ENCODE data around the gene UNC93A. TPM values are rescaled to one million over a fixed set of nuclear protein-coding genes. Genes with fewer than 3 reads are reported as not detected.
A peak's percentile ranks its signal among the peaks of the same experiment; 100 is the strongest.
"Not testable (repeated sequence)": the region's sequence is repeated elsewhere in the genome, so short reads cannot be mapped to it uniquely, and the experiment has no call there.

Gene UNC93A
- total RNA-seq, 1 donor from 2014 or later, result not detected

DNA sequence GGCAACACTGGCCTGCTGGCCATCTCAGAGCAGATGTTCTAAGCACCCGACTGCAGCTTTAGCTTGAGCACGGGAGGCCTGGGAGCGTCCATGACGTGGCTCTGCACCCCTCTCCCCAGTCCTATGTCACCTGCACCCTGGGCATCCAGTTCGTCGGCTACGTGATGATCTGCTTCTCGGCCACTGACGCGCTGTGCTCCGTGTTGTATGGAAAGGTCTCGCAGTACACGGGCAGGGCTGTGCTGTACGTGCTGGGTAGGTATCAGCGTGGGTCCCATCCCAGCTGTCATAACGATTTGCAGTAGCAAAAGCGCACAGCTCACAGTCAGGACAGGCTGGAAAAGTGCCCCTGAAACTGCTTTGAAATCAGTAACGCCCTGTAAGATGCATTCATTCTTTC lies 14.7 kb downstream of the UNC93A start:
- DNase-seq, result no peak
- intact Hi-C loops (cut with DNase I), result no loop called here
- no peak for ATAC-seq (ENCODE audit: poor library complexity)

- ATAC-seq (ENCODE audit: poor library complexity) (no peak), DNase-seq (no peak)
- intact Hi-C loops (cut with DNase I), result no loop called here
These were observed 15.4 kb downstream of the UNC93A start for GRCh38 chr6:167306401-167306998.

GRCh38 chr6:167307342-167307955 lies 16.3 kb downstream of the UNC93A start:
- intact Hi-C loops (cut with DNase I), result no loop called here
- DNase-seq (no peak), ATAC-seq (ENCODE audit: poor library complexity) (no peak)

DNA sequence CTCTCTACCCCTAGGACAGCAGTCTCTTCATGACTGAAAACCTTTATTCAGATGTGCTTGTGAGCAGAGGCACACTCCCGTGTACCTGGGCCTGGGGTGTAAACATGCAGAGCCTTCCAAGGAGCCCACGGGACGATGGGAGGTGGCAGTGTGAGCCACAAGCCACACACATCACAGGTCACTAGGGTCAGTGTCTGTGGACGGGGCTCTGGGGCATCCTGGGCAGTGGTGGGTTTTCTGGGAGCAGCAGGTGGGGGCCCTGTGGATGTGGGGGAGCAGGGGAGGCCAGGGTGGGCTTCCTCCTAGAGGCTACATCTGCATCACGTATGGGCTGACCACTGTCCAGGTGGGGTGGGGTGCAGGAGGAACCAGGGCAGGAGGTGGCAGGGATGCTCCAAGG lies 17.1 kb downstream of the UNC93A start:
- no peak for ATAC-seq (ENCODE audit: poor library complexity)
- intact Hi-C loops (cut with DNase I), result no loop called here

GRCh38 chr6:167309355-167310192 lies 18.5 kb downstream of the UNC93A start:
- intact Hi-C loops (cut with DNase I), result not testable (repeated sequence)
- peak; percentile 55 for ATAC-seq (ENCODE audit: poor library complexity)

More for the DNA sequence above, 17.1 kb downstream of the UNC93A start:
- DNase-seq, result no peak

DNA sequence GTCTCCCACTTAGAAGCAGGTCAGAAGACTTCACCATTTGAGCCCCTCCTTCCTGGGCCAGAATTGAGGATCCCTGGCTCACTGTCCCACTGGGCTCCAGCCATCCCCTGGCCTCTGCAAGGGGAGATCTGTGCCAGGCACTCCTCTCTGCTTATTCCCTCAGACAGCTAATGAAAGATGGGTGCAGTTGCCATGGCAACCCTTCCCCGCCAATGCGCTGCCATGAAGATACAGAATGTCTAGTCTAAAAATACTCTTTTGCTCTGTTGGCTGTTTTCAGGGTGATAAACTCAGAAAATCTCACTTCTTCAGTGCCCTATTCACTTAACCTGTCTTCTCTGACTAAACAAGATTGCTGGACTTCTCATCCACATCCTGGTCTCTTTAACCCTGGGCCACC lies 20.2 kb downstream of the UNC93A start:
- DNase-seq, result no peak
- intact Hi-C loops (cut with DNase I), result no loop called here
- no peak for ATAC-seq (ENCODE audit: poor library complexity)

More at GRCh38 chr6:167309355-167310192, 18.5 kb downstream of the UNC93A start:
- not testable (repeated sequence) for DNase-seq

- ATAC-seq (ENCODE audit: poor library complexity); DNase-seq; intact Hi-C loops (cut with DNase I): not testable (repeated sequence)
These were observed 20.6 kb downstream of the UNC93A start for GRCh38 chr6:167311691-167312090.

DNA sequence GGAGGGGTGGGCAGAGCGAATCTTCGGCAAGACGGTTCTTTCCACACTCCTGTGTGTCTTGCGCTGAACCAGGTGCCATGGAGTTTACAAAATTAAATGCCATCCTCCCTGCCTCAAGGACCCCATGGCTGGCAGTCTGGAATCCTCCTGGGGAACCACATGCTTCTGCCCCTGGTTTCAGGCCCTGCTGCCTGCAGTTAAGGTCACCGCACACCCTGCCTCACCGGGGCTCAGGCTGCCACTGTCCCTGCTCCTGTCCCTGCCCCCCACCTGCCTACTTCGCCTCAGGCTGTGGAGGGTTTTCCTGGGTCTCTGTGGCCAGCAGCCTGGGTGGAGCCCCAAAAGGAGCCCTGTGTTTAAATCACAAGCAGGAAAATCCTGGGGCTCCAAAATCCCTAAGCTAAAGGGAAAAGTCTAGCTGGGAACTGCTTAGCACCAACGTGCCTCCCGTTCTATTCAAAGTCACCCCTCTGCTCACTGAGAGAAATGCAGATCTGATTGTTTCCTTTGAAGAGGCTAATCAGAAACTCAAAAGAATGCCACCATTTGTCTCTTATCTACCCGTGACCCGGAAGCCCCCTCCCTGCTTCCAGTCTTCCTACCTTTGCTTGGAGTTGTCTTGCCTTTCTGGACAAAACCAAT lies 23.2 kb downstream of the UNC93A start:
- intact Hi-C loops (cut with DNase I), result no loop called here
- DNase-seq (no peak), ATAC-seq (ENCODE audit: poor library complexity) (no peak)

GRCh38 chr6:167317172-167317571 lies 26.1 kb downstream of the UNC93A start:
- intact Hi-C loops (cut with DNase I), result no loop called here
- ATAC-seq (ENCODE audit: poor library complexity), result no peak
- DNase-seq, result no peak

DNA sequence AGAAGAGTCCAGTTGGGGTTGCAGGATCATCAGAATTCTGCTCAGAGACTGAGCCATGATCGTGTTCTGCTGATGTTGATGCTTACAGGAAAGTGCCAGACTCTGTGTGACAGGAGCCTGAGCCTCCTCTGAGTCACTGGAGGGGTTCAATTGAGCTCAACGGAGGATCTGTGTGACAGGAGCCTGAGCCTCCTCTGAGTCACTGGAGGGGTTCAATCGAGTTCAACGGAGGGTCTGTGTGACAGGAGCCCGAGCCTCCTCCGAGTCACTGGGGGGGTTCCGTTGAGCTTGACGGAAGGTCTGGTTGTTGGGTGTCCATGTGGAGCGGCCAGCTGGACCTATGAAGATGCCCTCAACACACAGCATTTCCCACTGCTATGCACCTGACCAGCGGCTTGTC lies 27.2 kb downstream of the UNC93A start:
- intact Hi-C loops (cut with DNase I); DNase-seq; ATAC-seq (ENCODE audit: poor library complexity): not testable (repeated sequence)

DNA sequence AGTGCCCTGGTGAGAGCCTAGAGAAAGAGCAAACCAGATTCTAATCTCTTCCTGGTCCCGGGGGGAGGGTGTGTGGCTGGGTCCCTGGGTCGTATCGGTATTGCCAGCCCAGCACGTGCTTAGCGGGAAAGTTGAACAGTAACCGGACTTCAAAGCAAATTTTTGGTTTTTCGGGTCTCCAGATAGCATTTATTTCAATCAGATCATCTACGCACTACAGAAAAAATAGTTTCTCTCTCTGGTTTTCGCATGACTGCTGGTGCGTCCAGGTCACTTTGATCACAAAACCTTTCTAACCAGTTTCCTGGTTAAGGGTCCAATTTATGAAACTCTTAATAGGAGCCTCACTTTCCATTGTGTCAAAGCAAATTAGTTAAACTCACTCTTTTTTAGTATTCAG lies 27.7 kb downstream of the UNC93A start:
- intact Hi-C loops (cut with DNase I); ATAC-seq (ENCODE audit: poor library complexity); DNase-seq: not testable (repeated sequence)

DNA sequence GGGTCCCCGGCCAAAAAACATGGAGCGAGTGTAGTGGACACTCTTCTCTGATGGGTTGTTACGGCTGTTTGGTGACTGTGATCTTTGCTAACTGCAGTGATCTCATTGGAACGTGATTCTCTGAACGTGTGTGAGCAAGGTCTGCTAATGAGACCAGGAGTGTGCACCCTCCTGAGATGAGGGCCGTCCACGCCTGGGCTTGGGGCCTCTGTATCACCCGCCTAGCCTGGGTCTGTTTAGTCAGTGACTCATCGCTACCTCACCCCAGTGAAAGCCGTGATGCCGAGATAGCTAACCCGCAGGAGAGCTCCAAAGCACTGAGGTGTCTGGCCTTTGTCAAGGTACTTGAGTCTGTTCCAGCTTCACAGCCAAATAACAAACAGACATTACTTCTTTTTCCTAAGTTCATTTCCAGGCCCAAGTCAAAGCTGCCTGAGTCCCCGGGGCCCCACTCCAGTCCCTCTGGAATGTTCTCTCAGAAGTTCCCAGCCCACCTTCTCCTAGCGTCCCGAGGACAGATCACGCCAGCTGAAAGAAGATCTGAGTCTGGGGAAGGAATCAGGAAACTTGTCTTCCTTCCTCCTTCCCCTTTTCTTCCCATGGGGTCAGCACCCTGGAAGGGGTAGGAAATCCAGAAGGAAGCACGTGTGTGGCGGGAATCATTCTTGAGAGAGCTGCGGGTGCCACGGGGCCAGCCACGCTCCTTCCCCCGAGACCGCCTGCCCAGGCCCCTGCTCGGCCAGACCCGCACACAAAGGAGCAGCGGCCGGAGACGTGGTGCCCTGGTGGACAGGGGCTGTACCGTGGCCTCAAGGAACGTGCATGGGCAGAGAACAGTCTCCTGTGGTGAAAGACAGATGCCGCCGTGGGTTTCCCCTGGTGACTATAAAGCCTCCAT lies 29.0 kb downstream of the UNC93A start:
- DNase-seq; intact Hi-C loops (cut with DNase I); ATAC-seq (ENCODE audit: poor library complexity): not testable (repeated sequence)

- ATAC-seq (ENCODE audit: poor library complexity); intact Hi-C loops (cut with DNase I); DNase-seq: not testable (repeated sequence)
These were observed 29.6 kb downstream of the UNC93A start for GRCh38 chr6:167320754-167321056.

DNA sequence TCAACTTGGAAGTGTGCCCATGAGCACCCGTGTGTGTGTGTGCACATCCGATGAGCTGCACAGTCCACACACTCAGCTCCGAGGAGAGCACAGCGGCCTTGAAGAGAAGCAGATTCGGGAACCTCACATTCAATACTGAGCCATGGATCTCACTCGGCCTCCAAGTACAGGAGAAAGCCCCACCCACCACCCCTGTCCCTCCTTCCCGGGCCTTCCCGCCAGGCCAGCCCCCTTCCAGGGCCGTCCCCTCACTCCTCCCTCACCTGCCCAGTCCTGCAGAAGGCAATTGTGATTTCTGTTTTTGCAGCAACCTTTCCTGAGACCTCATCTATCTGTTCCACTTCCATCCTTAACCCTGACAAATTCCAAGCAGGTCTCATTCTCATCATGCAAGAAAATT lies 30.1 kb downstream of the UNC93A start:
- intact Hi-C loops (cut with DNase I), result not testable (repeated sequence)

GRCh38 chr6:167323111-167323510 lies 32.0 kb downstream of the UNC93A start:
- intact Hi-C loops (cut with DNase I), result no loop called here
- ATAC-seq (ENCODE audit: poor library complexity) (no peak), DNase-seq (no peak)

More for the DNA sequence above, 30.1 kb downstream of the UNC93A start:
- not testable (repeated sequence) for DNase-seq; ATAC-seq (ENCODE audit: poor library complexity)

DNA sequence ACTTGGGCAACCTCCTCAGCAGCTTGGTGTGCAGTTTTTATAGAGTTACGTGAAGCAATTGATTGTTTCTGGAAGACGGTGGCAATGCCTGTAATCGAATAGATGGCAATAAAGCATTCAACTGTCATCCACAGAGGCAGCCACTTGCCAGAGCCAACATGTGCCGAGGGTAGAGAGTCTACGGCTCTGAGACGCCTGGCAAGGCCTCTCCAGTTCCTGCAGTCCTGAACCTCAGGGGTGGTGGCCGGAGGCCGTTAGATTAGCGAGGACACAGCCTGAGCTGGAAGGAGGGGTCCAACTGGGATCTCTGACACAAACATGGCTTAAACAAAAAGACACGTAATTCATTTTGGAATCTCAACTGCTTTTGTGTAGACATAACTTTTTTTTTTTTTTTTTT lies 33.0 kb downstream of the UNC93A start:
- ATAC-seq (ENCODE audit: poor library complexity), result no peak
- no peak for DNase-seq
- intact Hi-C loops (cut with DNase I), result no loop called here

DNA sequence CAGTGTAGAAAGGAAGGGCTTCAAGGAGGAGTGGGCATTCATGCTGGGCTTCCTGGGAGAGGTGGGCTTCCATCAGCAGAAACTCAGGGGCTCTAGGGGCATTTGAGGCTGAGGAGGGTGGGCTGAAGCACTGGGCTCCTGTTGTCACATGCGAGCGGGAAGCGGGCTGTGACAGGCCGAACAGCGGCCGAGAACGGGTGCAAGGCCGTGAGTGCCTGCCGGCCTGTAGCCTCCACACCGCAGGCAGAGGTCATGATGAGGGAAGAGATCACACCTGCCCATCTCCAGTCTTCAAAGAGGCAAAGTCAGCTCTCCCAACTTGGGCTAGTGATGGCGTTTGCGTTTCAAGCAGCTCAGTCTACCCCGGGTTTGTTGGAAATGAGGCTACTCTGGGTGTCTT lies 34.7 kb downstream of the UNC93A start:
- DNase-seq (no peak), ATAC-seq (ENCODE audit: poor library complexity) (no peak)
- intact Hi-C loops (cut with DNase I), result no loop called here

DNA sequence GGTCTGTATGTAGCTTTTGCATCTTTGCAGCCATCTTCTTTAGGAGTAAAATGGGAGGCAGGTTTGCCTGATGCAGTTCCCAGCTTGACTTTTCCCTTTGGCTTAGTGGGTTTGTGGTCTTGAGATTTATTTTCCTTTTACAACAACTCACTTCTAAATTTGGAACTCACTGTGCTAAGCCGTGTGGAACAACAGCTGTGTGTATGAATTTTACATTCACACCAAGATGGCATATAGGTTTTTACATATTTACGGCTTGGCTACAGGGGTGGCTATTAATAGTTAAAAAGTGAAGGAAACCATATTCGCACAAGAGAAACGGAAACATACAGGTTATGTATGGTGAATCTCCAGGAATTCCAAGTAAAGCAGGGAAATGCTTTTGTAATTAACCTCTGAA lies 36.3 kb downstream of the UNC93A start:
- ATAC-seq (ENCODE audit: poor library complexity) (no peak), DNase-seq (no peak)
- intact Hi-C loops (cut with DNase I), result no loop called here

All from Right ventricle myocardium superior (tissue), 1 donor.